ENCODE results near the gene ANKRD6.

DNA sequence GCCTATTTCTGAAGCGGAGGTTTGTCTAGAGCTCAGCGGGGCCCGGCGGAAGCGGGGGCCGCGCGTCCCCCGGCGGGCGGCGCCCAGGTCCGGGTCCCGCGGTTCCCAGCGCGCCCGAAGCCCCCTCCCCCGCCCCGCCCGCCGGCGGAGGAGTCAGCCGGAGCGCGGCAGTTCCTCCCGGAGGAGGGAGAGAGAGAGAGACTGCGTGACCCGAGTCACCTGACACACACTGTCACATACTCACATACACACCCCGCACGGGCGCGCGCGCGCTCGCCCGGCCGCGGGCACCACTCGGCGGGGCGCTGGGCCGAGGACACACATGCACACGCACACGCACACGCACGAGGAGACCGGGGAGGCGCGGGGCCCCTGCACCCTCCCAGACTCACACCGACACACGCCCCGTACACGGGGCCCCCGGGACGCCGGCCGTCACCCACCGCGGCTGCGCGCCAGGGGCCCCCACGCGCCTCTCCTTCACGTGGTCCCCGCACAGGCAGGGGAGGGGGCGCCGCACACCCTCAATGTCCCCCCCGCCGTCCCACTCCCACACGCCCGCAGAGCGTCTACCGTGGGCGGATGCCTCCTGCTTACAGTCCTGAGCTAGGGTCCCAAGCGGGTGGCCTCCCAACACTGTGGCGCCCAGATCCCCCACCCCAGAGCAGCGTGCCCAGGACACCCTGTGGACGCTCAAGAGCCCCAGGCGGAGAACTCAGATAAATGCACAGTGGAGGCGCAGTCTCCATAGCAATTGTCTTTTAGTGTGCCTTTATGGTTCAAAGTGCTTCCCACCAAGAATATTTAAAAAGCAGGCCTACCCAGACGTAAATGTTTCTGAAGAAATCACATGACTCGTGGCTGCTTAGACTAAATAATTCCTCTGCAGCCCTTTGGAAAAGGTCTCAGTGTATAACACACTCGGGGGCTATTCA lies 20.6 kb upstream of the ANKRD6 start, which contains the start of gene RRAGD:
- TF ChIP-seq CTCF (IDR thresholded peaks at IDR 0.05): peak in 1 of 12 donors; percentile 11
- peak in 1 of 2 donors; percentile 42 for TF ChIP-seq POLR2A (IDR thresholded peaks at IDR 0.05)

All from heart left ventricle (tissue), 13 donors.